Liver (tissue), 9 donors: Measurements from ENCODE around the gene GRIN2C. TPM values are rescaled to one million over a fixed set of nuclear protein-coding genes. Genes with fewer than 3 reads are reported as not detected.

Experiments
- DNase-seq: peaks from one replicate; pipeline ENCODE4 v3.0.0-alpha.2; 2017; ENCODE audit warnings: low spot score
- H3K27ac ChIP-seq, 2 donors: one replicate each; pipeline ENCODE4 v1.7.0; 2013; ENCODE audit warnings: inconsistent platforms in 2 of 2, low read length in 2 of 2, control low read depth in 1 of 2, low read depth in 1 of 2, mild to moderate bottlenecking in 1 of 2
- H3K27me3 ChIP-seq, 4 donors: one replicate each; pipeline versions ENCODE4 v1.6.1 to v1.7.0; 2013; ENCODE audit warnings: low read length in 3 of 4, inconsistent platforms in 1 of 4, mild to moderate bottlenecking in 1 of 4, moderate library complexity in 1 of 4; ENCODE audit not compliant: control insufficient read depth in 4 of 4, insufficient read depth in 4 of 4
- H3K36me3 ChIP-seq, 4 donors: one replicate each; pipeline versions ENCODE4 v1.6.1 to v1.7.0; 2013; ENCODE audit warnings: low read length in 3 of 4, mild to moderate bottlenecking in 3 of 4, low read depth in 1 of 4, moderate library complexity in 1 of 4; ENCODE audit not compliant: control insufficient read depth in 4 of 4, insufficient read depth in 3 of 4
- H3K4me1 ChIP-seq, 4 donors: one replicate each; pipeline versions ENCODE4 v1.6.1 to v1.7.0; 2013; ENCODE audit warnings: low read length in 3 of 4, mild to moderate bottlenecking in 3 of 4, moderate library complexity in 1 of 4; ENCODE audit not compliant: control insufficient read depth in 4 of 4, insufficient read depth in 4 of 4
- H3K4me3 ChIP-seq, 3 donors: one replicate each; pipeline versions ENCODE4 v1.6.1 to v1.7.0; 2013; ENCODE audit warnings: low read length in 3 of 3, control low read depth in 1 of 3, low read depth in 1 of 3, mild to moderate bottlenecking in 1 of 3
- H3K9ac ChIP-seq, 2 donors: one replicate each; pipeline ENCODE4 v1.7.0; 2013; ENCODE audit warnings: low read length in 2 of 2, mild to moderate bottlenecking in 2 of 2, moderate library complexity in 2 of 2, control low read depth in 1 of 2, low read depth in 1 of 2
- H3K9me3 ChIP-seq, 4 donors: one replicate each; pipeline versions ENCODE4 v1.6.1 to v1.7.0; 2013; ENCODE audit warnings: low read length in 3 of 4; ENCODE audit not compliant: control insufficient read depth in 4 of 4
- EGR1 ChIP-seq, 2 donors: IDR thresholded peaks; 2 replicates each; pipeline ENCODE4 v1.6.1; 2016 to 2018; ENCODE audit warnings: antibody characterized with exemption in 2 of 2, low read depth in 2 of 2
- FOXA1 ChIP-seq: IDR thresholded peaks from 2 replicates; pipeline ENCODE4 v1.6.1; 2016; ENCODE audit warnings: antibody characterized with exemption
- FOXA2 ChIP-seq: IDR thresholded peaks from 2 replicates; pipeline ENCODE4 v1.6.1; 2016; ENCODE audit warnings: antibody characterized with exemption
- GABPA ChIP-seq, 2 donors: IDR thresholded peaks in 1 of 2; conservative IDR thresholded peaks in 1 of 2; 2 replicates each; pipeline ENCODE4 v1.6.1; 2016; ENCODE audit warnings: antibody characterized with exemption in 2 of 2, mild to moderate bottlenecking in 1 of 2, moderate library complexity in 1 of 2
- HNF4A ChIP-seq, 2 donors: conservative IDR thresholded peaks; 2 replicates each; pipeline ENCODE4 v1.6.1; 2016; ENCODE audit warnings: antibody characterized with exemption in 2 of 2, mild to moderate bottlenecking in 2 of 2
- HNF4G ChIP-seq: IDR thresholded peaks from 2 replicates; pipeline ENCODE4 v1.6.1; 2016; ENCODE audit warnings: antibody characterized with exemption
- JUND ChIP-seq, 2 donors: IDR thresholded peaks; 2 replicates each; pipeline ENCODE4 v1.6.1; 2016; ENCODE audit warnings: antibody characterized with exemption in 2 of 2
- NR2F2 ChIP-seq: IDR thresholded peaks from 2 replicates; pipeline ENCODE4 v1.6.1; 2016; ENCODE audit warnings: antibody characterized with exemption
- RAD21 ChIP-seq, 2 donors: IDR thresholded peaks; 2 replicates each; pipeline ENCODE4 v1.6.1; 2016; ENCODE audit warnings: antibody characterized with exemption in 2 of 2, mild to moderate bottlenecking in 2 of 2
- RXRA ChIP-seq, 2 donors: IDR thresholded peaks; 2 replicates each; pipeline ENCODE4 v1.6.1; 2017 to 2018; ENCODE audit warnings: antibody characterized with exemption in 2 of 2, mild to moderate bottlenecking in 1 of 2
- SP1 ChIP-seq: IDR thresholded peaks from 2 replicates; pipeline ENCODE4 v1.6.1; 2018; ENCODE audit warnings: antibody characterized with exemption, mild to moderate bottlenecking
- TAF1 ChIP-seq: conservative IDR thresholded peaks from 2 replicates; pipeline ENCODE4 v1.6.1; 2016; ENCODE audit warnings: antibody characterized with exemption, mild to moderate bottlenecking
- YY1 ChIP-seq: IDR thresholded peaks from 2 replicates; pipeline ENCODE4 v1.6.1; 2016; ENCODE audit warnings: antibody characterized with exemption, mild to moderate bottlenecking
- WGBS: extraction: QIAGEN DNeasy Blood & Tissue Kit; methylation state at CpG from one replicate; pipeline ENCODE4 v1.1.7; 2013; 5-methylcytosine and 5-hydroxymethylcytosine counted together
- polyA plus RNA-seq, 2 donors: library from polyadenylated mRNA; stranded (reverse) in 1 of 2; unstranded in 1 of 2; fragments of 200-250 nt in 1 of 2; fragments of >200 nt in 1 of 2; fragmentation: Nextera tagmentation in 1 of 2; extraction: Ambion mirVana in 1 of 2; gene quantifications; one replicate each; pipeline versions ENCODE4 v1.2.1 to v1.2.3, GENCODE V29; 2013 to 2015
- total RNA-seq, 2 donors: library from RNA; depleted of rRNA; stranded (reverse); fragments of >200 nt; gene quantifications; one replicate each; pipeline ENCODE4 v1.2.3, GENCODE V29; 2014
- TF ChIP-seq, protein P1 (sequence below): IDR thresholded peaks from 2 replicates; pipeline ENCODE4 v1.6.1; 2016; ENCODE audit warnings: antibody characterized with exemption, mild to moderate bottlenecking
- TF ChIP-seq, protein P2 (sequence below): fragments of 150-350 bp; IDR thresholded peaks from 2 replicates; pipeline ENCODE4 v1.5.1; 2017; ENCODE audit warnings: improper control_type of control experiment, low read depth, low read length; ENCODE audit not compliant: missing input control
- TF ChIP-seq, protein P3 (sequence below): IDR thresholded peaks from 2 replicates; pipeline ENCODE4 v1.6.1; 2016; ENCODE audit warnings: antibody characterized with exemption
- TF ChIP-seq, protein P4 (sequence below): IDR thresholded peaks from 2 replicates; pipeline ENCODE4 v1.6.1; 2016; ENCODE audit warnings: antibody characterized with exemption
- TF ChIP-seq, protein P5 (sequence below): IDR thresholded peaks from 2 replicates; pipeline ENCODE4 v1.6.1; 2016; ENCODE audit warnings: antibody characterized with exemption
- donor health status: healthy.
- donor health status: healthy.
- donor health status: healthy.
- donor health status: healthy.
- donor health status: healthy.

The GRIN2C gene
- total and polyA plus RNA-seq, 4 donors: 0.03 to 0.10 (median 0.09) TPM; not detected in 1

DNA sequence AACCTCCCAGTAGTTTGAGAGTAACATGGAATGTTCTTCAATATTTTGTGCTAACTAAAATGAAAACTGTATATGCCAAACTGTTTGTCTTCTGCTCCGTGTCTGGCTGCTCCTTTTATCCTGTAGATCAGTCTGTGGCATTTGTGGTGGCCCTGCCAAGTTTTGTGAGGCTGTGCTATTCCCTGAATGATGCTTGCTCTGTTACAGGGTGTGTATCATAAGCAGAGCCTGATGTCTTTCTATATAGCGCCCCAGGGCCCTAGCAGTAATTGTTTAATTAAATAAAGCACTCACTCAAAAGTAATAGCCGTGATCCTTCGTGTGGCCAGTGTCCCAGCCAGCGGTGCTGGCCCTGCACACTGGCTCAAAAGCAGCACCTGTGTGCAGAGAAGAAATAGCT, 55.7 kb downstream of the GRIN2C start:
- TF ChIP-seq, protein P1, sequence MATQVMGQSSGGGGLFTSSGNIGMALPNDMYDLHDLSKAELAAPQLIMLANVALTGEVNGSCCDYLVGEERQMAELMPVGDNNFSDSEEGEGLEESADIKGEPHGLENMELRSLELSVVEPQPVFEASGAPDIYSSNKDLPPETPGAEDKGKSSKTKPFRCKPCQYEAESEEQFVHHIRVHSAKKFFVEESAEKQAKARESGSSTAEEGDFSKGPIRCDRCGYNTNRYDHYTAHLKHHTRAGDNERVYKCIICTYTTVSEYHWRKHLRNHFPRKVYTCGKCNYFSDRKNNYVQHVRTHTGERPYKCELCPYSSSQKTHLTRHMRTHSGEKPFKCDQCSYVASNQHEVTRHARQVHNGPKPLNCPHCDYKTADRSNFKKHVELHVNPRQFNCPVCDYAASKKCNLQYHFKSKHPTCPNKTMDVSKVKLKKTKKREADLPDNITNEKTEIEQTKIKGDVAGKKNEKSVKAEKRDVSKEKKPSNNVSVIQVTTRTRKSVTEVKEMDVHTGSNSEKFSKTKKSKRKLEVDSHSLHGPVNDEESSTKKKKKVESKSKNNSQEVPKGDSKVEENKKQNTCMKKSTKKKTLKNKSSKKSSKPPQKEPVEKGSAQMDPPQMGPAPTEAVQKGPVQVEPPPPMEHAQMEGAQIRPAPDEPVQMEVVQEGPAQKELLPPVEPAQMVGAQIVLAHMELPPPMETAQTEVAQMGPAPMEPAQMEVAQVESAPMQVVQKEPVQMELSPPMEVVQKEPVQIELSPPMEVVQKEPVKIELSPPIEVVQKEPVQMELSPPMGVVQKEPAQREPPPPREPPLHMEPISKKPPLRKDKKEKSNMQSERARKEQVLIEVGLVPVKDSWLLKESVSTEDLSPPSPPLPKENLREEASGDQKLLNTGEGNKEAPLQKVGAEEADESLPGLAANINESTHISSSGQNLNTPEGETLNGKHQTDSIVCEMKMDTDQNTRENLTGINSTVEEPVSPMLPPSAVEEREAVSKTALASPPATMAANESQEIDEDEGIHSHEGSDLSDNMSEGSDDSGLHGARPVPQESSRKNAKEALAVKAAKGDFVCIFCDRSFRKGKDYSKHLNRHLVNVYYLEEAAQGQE: no peak
- TF ChIP-seq HNF4A (conservative IDR thresholded peaks at IDR 0.05) (no peak), YY1 (no peak), GABPA (IDR thresholded peaks at IDR 0.05 in 1 of 2, conservative IDR thresholded peaks at IDR 0.05 in 1 of 2) (no peak), RAD21 (IDR thresholded peaks at IDR 0.05) (no peak), FOXA1 (no peak), TAF1 (no peak), RXRA (IDR thresholded peaks at IDR 0.05) (no peak), FOXA2 (no peak), NR2F2 (no peak), SP1 (no peak), JUND (IDR thresholded peaks at IDR 0.05) (no peak), HNF4G (no peak), EGR1 (IDR thresholded peaks at IDR 0.05; ENCODE audit: low read depth in 2 of 2) (no peak)
- TF ChIP-seq, protein P2, sequence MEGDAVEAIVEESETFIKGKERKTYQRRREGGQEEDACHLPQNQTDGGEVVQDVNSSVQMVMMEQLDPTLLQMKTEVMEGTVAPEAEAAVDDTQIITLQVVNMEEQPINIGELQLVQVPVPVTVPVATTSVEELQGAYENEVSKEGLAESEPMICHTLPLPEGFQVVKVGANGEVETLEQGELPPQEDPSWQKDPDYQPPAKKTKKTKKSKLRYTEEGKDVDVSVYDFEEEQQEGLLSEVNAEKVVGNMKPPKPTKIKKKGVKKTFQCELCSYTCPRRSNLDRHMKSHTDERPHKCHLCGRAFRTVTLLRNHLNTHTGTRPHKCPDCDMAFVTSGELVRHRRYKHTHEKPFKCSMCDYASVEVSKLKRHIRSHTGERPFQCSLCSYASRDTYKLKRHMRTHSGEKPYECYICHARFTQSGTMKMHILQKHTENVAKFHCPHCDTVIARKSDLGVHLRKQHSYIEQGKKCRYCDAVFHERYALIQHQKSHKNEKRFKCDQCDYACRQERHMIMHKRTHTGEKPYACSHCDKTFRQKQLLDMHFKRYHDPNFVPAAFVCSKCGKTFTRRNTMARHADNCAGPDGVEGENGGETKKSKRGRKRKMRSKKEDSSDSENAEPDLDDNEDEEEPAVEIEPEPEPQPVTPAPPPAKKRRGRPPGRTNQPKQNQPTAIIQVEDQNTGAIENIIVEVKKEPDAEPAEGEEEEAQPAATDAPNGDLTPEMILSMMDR: no peak
- TF ChIP-seq, protein P3, sequence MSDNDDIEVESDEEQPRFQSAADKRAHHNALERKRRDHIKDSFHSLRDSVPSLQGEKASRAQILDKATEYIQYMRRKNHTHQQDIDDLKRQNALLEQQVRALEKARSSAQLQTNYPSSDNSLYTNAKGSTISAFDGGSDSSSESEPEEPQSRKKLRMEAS: no peak
- TF ChIP-seq, protein P4, sequence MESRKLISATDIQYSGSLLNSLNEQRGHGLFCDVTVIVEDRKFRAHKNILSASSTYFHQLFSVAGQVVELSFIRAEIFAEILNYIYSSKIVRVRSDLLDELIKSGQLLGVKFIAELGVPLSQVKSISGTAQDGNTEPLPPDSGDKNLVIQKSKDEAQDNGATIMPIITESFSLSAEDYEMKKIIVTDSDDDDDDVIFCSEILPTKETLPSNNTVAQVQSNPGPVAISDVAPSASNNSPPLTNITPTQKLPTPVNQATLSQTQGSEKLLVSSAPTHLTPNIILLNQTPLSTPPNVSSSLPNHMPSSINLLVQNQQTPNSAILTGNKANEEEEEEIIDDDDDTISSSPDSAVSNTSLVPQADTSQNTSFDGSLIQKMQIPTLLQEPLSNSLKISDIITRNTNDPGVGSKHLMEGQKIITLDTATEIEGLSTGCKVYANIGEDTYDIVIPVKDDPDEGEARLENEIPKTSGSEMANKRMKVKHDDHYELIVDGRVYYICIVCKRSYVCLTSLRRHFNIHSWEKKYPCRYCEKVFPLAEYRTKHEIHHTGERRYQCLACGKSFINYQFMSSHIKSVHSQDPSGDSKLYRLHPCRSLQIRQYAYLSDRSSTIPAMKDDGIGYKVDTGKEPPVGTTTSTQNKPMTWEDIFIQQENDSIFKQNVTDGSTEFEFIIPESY: no peak
- H3K4me3 ChIP-seq: no peak overlapping the region
- H3K36me3 ChIP-seq: peaks cover 0 to 37% (median 2%) of the 10 kb centered on the region in 4 donors
- no peaks in the 10 kb centered on the region for H3K9me3 ChIP-seq
- no peaks in the 10 kb centered on the region for H3K4me1 ChIP-seq
- no peak overlapping the region for H3K27ac ChIP-seq
- WGBS: 94% methylated on average over 5 of the region's 5 CpGs
- no peaks in the 10 kb centered on the region for H3K27me3 ChIP-seq
- no peak overlapping the region for H3K9ac ChIP-seq
- no peak for DNase-seq

DNA sequence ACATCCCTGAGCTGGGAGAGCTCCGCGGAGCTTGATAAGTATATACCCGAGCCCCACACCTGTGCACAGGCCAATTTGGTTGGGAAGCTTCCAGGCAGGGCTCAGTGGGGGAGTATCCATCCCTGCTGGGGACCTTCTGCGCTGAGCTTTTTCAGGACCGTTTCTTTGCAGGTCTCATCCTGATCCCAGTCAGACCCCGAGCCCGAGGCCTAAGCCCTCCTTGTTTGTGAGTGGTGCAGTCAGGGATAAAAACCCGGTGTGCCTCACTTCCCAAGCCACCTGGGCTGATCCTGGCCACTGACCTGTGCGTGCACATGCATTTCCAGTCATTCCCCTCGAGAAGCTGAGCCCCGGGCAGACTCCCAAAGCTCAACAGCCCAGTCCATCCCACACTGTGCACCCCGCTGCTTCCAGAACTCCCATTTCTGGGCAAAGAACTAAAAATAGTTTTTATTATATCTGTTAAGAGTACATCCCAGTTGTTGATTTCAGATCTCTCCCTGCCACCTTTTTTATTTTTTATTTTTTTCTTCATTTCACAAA, 56.2 kb downstream of the GRIN2C start:
- H3K36me3 ChIP-seq: peaks cover 0 to 38% (median 2%) of the 10 kb centered on the region in 4 donors
- H3K27ac ChIP-seq: no peak overlapping the region
- TF ChIP-seq SP1: no peak
- TF ChIP-seq, protein P2: no peak
- TF ChIP-seq HNF4G: no peak
- TF ChIP-seq, protein P5, sequence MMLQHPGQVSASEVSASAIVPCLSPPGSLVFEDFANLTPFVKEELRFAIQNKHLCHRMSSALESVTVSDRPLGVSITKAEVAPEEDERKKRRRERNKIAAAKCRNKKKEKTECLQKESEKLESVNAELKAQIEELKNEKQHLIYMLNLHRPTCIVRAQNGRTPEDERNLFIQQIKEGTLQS: no peak
- no peak for TF ChIP-seq TAF1
- TF ChIP-seq, protein P1: no peak
- TF ChIP-seq EGR1 (IDR thresholded peaks at IDR 0.05; ENCODE audit: low read depth in 2 of 2): no peak
- TF ChIP-seq RAD21 (IDR thresholded peaks at IDR 0.05): no peak
- TF ChIP-seq GABPA (IDR thresholded peaks at IDR 0.05 in 1 of 2, conservative IDR thresholded peaks at IDR 0.05 in 1 of 2): no peak
- TF ChIP-seq FOXA1: no peak
- TF ChIP-seq RXRA (IDR thresholded peaks at IDR 0.05): no peak
- no peaks in the 10 kb centered on the region for H3K9me3 ChIP-seq
- H3K4me3 ChIP-seq: no peak overlapping the region
- no peak overlapping the region for H3K9ac ChIP-seq
- WGBS: 93% methylated on average over 12 of the region's 12 CpGs
- no peaks in the 10 kb centered on the region for H3K4me1 ChIP-seq
- no peaks in the 10 kb centered on the region for H3K27me3 ChIP-seq
- DNase-seq: no peak
